Esophagus muscularis mucosa (tissue), 4 donors: ENCODE data around the gene ALPL. TPM values are rescaled to one million over a fixed set of nuclear protein-coding genes. Genes with fewer than 3 reads are reported as not detected.

Source experiments
- DNase-seq: peaks from one replicate; pipeline ENCODE4 v3.0.0-alpha.2; 2017; ENCODE audit errors: extremely low spot score
- H3K27ac ChIP-seq, 4 donors: fragments of 200-600 bp; sonication (generic); replicated peaks in 1 of 4; 1 replicate in 3 of 4; 2 replicates in 1 of 4; pipeline ENCODE4 v1.5.1; 2016 to 2019; ENCODE audit warnings: mild to moderate bottlenecking in 1 of 4
- H3K27me3 ChIP-seq, 4 donors: fragments of 200-600 bp; sonication (generic); one replicate each; pipeline versions ENCODE4 v1.5.1 to v1.6.0; 2016 to 2019
- H3K36me3 ChIP-seq, 4 donors: fragments of 200-600 bp; sonication (generic); one replicate each; pipeline ENCODE4 v1.5.1; 2016 to 2019
- H3K4me1 ChIP-seq, 4 donors: fragments of 200-600 bp; sonication (generic); one replicate each; pipeline ENCODE4 v1.5.1; 2016 to 2019
- H3K4me3 ChIP-seq, 4 donors: fragments of 200-600 bp; sonication (generic); 1 replicate in 2 of 4; 2 replicates in 2 of 4; pipeline ENCODE4 v1.5.1; 2016 to 2019; ENCODE audit warnings: mild to moderate bottlenecking in 4 of 4, moderate library complexity in 1 of 4
- H3K9me3 ChIP-seq, 4 donors: fragments of 200-600 bp; sonication (generic); 1 replicate in 3 of 4; 2 replicates in 1 of 4; pipeline ENCODE4 v1.5.1; 2016 to 2019
- CTCF ChIP-seq, 3 experiments: fragments of 200-600 bp in 2 of 3; fragments of 450-650 bp in 1 of 3; sonication (generic) in 2 of 3; IDR thresholded peaks; one replicate each; pipeline ENCODE4 v1.5.1; 2017 to 2019; ENCODE audit warnings: antibody characterized with exemption in 3 of 3, mild to moderate bottlenecking in 2 of 3, moderate library complexity in 1 of 3
- EP300 ChIP-seq: sonication (generic); formaldehyde crosslinking; IDR thresholded peaks from one replicate; pipeline ENCODE4 v1.6.1; 2017; ENCODE audit warnings: antibody characterized with exemption
- POLR2A ChIP-seq: fragments of 450-650 bp; IDR thresholded peaks from one replicate; pipeline ENCODE4 v1.6.1; 2017; ENCODE audit warnings: antibody characterized with exemption, moderate library complexity, mild to moderate bottlenecking, low read depth
- POLR2AphosphoS5 ChIP-seq, 2 donors: sonication (generic); formaldehyde crosslinking; IDR thresholded peaks; one replicate each; pipeline ENCODE4 v1.6.1; 2017; ENCODE audit warnings: antibody characterized with exemption in 2 of 2
- WGBS: methylation state at CpG from one replicate; pipeline ENCODE4 v1.1.5; 2018; 5-methylcytosine and 5-hydroxymethylcytosine counted together
- intact Hi-C: fragments of 100-400 bp; cut with DNase I; formaldehyde crosslinking; loops from one replicate; pipeline ENCODE4 v1.15.1; 2023
- total RNA-seq, 4 donors: library from RNA; depleted of rRNA; stranded (reverse); fragments of >200 nt; gene quantifications; one replicate each; pipeline versions ENCODE4 v1.1.0 to v1.2.1, GENCODE V29; 2016

The ALPL gene
- total RNA-seq, 4 donors from 2014 or later: 1.2 to 10.3 (median 3.8) TPM

- TF ChIP-seq POLR2A (no peak), EP300 (no peak), POLR2AphosphoS5 (IDR thresholded peaks at IDR 0.05) (no peak), CTCF (IDR thresholded peaks at IDR 0.05) (no peak)
- Histone ChIP-seq H3K9me3 (no peaks in the 10 kb centered on the region), H3K27me3 (peaks cover 0 to 12% (median 0%) of the 10 kb centered on the region in 4 donors), H3K27ac (no peak overlapping the region), H3K4me1 (peaks cover 0 to 6% (median 5%) of the 10 kb centered on the region in 4 donors), H3K4me3 (no peak overlapping the region), H3K36me3 (no peaks in the 10 kb centered on the region)
- no peak for DNase-seq
- intact Hi-C loops: no loop called here
- WGBS: 84% methylated on average over 16 of the region's 21 CpGs
These were observed 102.0 kb downstream of the ALPL start for GRCh38 chr1:21610989-21611785.

- WGBS: 96% methylated on average over 7 of the region's 13 CpGs
- TF ChIP-seq POLR2A (no peak), EP300 (no peak), POLR2AphosphoS5 (IDR thresholded peaks at IDR 0.05) (no peak)
- no peak for DNase-seq
- no peaks in the 10 kb centered on the region for H3K36me3 ChIP-seq
- H3K27ac ChIP-seq: no peak overlapping the region
- peaks cover 0 to 6% (median 5%) of the 10 kb centered on the region in 4 donors for H3K4me1 ChIP-seq
- peaks cover 0 to 12% (median 0%) of the 10 kb centered on the region in 4 donors for H3K27me3 ChIP-seq
- no peak overlapping the region for H3K4me3 ChIP-seq
- H3K9me3 ChIP-seq: no peaks in the 10 kb centered on the region
- intact Hi-C loops: no loop called here
These were observed 102.8 kb downstream of the ALPL start for GRCh38 chr1:21612057-21612456.

- TF ChIP-seq POLR2A (no peak), CTCF (IDR thresholded peaks at IDR 0.05) (no peak), EP300 (no peak), POLR2AphosphoS5 (IDR thresholded peaks at IDR 0.05) (no peak)
- Histone ChIP-seq H3K36me3 (no peaks in the 10 kb centered on the region), H3K4me1 (no peaks in the 10 kb centered on the region), H3K27me3 (peaks cover 0 to 4% (median 0%) of the 10 kb centered on the region in 4 donors), H3K9me3 (no peaks in the 10 kb centered on the region), H3K4me3 (no peak overlapping the region), H3K27ac (no peak overlapping the region)
- no peak for DNase-seq
- 84% methylated on average over 19 of the region's 19 CpGs for WGBS
- intact Hi-C loops: no loop called here
These were observed 104.0 kb downstream of the ALPL start for GRCh38 chr1:21613072-21613867.

- no peaks in the 10 kb centered on the region for H3K9me3 ChIP-seq
- no peaks in the 10 kb centered on the region for H3K36me3 ChIP-seq
- no peak for DNase-seq
- no peak overlapping the region for H3K27ac ChIP-seq
- intact Hi-C loops: no loop called here
- WGBS: 83% methylated on average over 4 of the region's 11 CpGs
- no peaks in the 10 kb centered on the region for H3K4me1 ChIP-seq
- H3K4me3 ChIP-seq: no peak overlapping the region
- H3K27me3 ChIP-seq: no peaks in the 10 kb centered on the region
- TF ChIP-seq EP300: no peak
- no peak for TF ChIP-seq POLR2A
- TF ChIP-seq CTCF (IDR thresholded peaks at IDR 0.05): no peak
These were observed 105.3 kb downstream of the ALPL start for GRCh38 chr1:21614419-21615115.

GRCh38 chr1:21616372-21616771 is 107.1 kb downstream of the ALPL start:
- DNase-seq: no peak
- Histone ChIP-seq H3K4me3 (no peak overlapping the region), H3K27ac (no peak overlapping the region), H3K27me3 (peaks cover 0 to 12% (median 0%) of the 10 kb centered on the region in 4 donors), H3K9me3 (no peaks in the 10 kb centered on the region), H3K36me3 (no peaks in the 10 kb centered on the region), H3K4me1 (peaks cover 0 to 13% (median 3%) of the 10 kb centered on the region in 4 donors)
- intact Hi-C loops: no loop called here
- 72% methylated on average over 8 of the region's 8 CpGs for WGBS
- TF ChIP-seq POLR2AphosphoS5 (IDR thresholded peaks at IDR 0.05) (no peak), POLR2A (no peak), EP300 (no peak), CTCF (IDR thresholded peaks at IDR 0.05) (no peak)
